Epithelial cell of esophagus (primary cell): ENCODE data around the gene STK40.

Source experiments
- DNase-seq: peaks from one replicate; pipeline ENCODE4 v3.0.0; 2010; ENCODE audit warnings: low read depth
- H3K4me3 ChIP-seq: 2 replicates; pipeline ENCODE4 v1.5.1; 2011; ENCODE audit warnings: mild to moderate bottlenecking, low read length, control low read depth
- TF ChIP-seq, protein P1 (sequence below): IDR thresholded peaks from 2 replicates; pipeline ENCODE4 v1.5.1; 2011; ENCODE audit warnings: low read depth, mild to moderate bottlenecking, low read length, control low read depth, inconsistent platforms; ENCODE audit not compliant: insufficient read depth; ENCODE audit errors: missing control alignments

Gene STK40

DNA sequence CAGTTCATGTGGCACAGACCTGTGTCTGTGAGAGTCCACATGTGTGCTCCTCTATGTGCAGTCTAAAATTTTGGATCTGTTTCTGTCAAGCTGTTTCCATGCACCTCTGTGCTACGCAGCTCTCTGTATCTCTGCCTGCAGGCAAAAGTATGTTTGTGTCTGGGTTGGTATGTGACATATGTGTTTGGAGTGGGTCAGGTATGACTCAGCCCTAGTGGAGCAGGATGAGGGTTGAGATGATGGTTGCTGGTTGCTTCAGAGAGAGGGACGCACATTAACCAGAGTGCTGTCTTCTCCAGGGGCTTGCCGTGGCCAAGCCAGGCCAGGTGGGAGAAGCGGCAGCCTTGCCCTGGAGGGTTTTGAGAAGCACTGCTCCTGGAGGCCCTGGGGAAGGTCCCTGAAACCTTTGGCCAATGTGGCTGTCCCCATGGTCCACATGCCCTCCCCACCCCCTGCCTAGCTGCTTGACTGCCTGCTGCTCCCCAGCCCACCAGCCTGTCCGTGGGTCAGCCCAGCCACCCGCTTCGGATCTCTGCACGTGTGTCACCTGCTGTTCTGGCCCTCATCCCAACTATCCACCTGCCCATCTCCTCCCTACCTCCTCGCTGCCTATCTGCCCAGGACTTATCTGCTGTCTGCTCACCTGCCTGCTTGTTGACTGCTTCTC lies 58.2 kb downstream of the STK40 start:
- DNase-seq = peak; percentile 88

DNA sequence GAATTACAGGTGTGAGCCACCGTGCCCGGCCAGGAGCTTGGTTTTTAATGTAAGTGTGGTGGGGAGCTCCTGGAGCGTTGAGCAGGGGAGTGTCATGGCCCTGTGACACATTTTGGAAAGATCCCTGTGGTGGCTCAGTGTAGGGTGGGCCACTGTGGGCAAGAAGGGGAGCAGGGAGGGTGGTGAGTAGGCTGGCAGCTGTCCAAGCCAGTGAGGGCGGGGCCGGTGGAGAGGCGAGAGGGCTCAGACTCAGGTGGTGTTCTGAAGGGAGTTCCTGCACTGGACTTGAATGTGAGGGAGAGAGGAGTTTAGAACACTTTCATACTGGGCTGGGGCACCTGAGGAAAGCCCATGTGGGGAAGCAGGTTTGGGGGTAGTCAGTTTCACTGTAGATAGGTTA lies 59.2 kb downstream of the STK40 start:
- no peak overlapping the region for H3K4me3 ChIP-seq
- peak; percentile 37 for DNase-seq
- TF ChIP-seq, protein P1, sequence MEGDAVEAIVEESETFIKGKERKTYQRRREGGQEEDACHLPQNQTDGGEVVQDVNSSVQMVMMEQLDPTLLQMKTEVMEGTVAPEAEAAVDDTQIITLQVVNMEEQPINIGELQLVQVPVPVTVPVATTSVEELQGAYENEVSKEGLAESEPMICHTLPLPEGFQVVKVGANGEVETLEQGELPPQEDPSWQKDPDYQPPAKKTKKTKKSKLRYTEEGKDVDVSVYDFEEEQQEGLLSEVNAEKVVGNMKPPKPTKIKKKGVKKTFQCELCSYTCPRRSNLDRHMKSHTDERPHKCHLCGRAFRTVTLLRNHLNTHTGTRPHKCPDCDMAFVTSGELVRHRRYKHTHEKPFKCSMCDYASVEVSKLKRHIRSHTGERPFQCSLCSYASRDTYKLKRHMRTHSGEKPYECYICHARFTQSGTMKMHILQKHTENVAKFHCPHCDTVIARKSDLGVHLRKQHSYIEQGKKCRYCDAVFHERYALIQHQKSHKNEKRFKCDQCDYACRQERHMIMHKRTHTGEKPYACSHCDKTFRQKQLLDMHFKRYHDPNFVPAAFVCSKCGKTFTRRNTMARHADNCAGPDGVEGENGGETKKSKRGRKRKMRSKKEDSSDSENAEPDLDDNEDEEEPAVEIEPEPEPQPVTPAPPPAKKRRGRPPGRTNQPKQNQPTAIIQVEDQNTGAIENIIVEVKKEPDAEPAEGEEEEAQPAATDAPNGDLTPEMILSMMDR = no peak

More for the DNA sequence above, 58.2 kb downstream of the STK40 start:
- TF ChIP-seq, protein P1 = no peak
- H3K4me3 ChIP-seq = no peak overlapping the region

GRCh38 chr1:36324353-36324703 lies 61.4 kb downstream of the STK40 start:
- DNase-seq = no peak
- H3K4me3 ChIP-seq = no peak overlapping the region
- TF ChIP-seq, protein P1 = no peak

DNA sequence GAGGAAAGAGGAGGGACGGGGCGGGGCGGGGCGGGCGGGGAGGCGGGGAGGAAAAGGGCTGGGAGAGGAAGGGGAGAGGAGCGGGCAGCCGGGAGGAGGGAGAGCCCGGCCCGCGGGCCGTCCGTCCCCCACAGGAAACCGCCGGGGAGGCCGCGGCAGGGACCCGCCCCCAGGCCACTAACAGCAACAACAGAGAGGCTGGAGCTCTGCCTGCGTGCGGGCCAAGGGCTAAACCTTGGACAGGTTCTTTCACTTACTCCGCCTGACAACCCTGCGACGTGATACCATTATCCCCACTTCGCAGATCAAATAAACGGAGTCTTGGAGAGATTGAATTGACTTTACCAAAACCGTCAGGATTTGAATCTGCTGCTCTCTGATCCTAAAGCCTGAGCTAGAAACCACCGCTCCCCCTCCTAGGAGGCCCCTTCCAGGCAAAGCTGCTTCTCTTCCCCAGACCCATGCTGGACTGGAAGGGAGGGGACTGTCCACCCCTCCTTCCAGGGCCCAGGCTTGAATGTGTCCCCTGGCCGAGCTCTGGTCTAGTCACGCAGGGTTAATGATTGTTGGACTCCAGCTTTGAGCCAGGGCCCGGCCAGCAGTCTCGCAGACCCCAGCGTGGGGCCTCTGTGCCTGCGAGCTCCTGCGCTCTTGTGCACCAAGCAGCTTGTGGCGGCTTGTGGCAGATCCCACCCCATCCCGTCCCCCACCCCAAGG lies 61.9 kb downstream of the STK40 start, which contains the start of gene EVA1B:
Gene EVA1B (minus strand): TSS at position 10 of the 717 bp plus-strand sequence. CDS start 608 bp downstream, outside the sequence.
- DNase-seq = peak; percentile 59
- TF ChIP-seq, protein P1 = no peak
- H3K4me3 ChIP-seq = peak within 1 kb of the TSS; percentile 44

DNA sequence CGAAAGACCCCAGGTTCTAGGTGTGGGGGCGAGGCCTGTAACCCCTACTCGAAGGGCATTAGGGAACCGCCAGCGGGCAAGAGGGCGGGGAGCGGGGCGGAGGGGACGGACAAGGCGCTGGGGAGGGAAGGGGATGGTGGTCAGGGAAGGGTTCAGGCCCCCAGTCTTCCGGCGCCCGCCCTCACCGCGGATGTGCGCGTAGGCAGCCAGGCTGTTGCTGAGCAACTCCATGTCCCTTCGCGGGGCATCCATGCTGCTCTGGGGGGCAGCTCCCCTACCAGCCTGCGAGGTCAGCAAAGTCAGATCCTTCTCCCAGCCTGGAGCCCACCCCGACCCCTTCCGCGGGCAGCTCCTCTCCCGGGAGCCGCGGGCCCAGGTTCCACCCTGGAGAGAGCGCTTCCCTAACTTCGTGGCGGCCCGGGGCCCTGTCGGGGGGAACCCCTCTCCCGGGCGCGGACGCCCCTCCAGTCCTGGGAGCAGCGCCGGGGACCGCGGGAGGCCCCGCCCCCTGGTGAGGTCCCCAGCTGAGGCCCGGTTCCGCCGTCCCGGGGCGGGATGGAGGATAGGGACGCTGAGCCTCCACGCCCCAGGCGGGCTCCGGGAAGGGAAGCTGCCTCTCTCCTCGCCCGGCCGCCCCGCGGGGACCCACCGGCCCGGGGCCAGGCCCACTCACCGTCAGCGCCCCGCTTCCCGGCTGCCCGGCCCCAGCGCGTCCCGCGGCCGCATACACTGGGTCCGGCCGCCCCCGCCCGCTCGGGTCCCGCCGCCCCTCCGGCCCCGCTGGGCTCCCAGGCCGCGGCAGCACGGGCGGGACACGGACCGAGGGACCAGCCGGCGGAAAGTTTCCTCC lies 62.7 kb downstream of the STK40 start:
- TF ChIP-seq, protein P1 = no peak
- H3K4me3 ChIP-seq = peak overlapping the region; percentile 44
- DNase-seq = no peak

- DNase-seq = no peak
- no peak overlapping the region for H3K4me3 ChIP-seq
- TF ChIP-seq, protein P1 = no peak
These were observed 63.5 kb downstream of the STK40 start for GRCh38 chr1:36322041-36322785.
